Loucy (cell line): ENCODE results near the gene AP3B2.

ENCODE experiments used
- H2AFZ ChIP-seq: fragments of 200-600 bp; sonication (generic); 2 replicates; pipeline ENCODE4 v1.6.0; 2016; ENCODE audit warnings: antibody characterized with exemption, mild to moderate bottlenecking, low read length, moderate library complexity
- H3F3A ChIP-seq: fragments of 200-600 bp; 2 replicates; pipeline ENCODE4 v1.6.0; 2016; ENCODE audit warnings: antibody characterized with exemption, low read depth, mild to moderate bottlenecking
- H3K27me3 ChIP-seq: fragments of 200-600 bp; sonication (generic); 2 replicates; pipeline ENCODE4 v1.6.1; 2014; ENCODE audit warnings: low read length, mild to moderate bottlenecking; ENCODE audit not compliant: insufficient read depth, poor library complexity, severe bottlenecking
- H3K36me3 ChIP-seq: fragments of 200-600 bp; sonication (generic); 2 replicates; pipeline ENCODE4 v1.6.1; 2016; ENCODE audit warnings: low read length; ENCODE audit not compliant: insufficient read depth
- H3K4me1 ChIP-seq: fragments of 200-600 bp; sonication (generic); 2 replicates; pipeline ENCODE4 v1.5.1; 2014; ENCODE audit warnings: low read length, mild to moderate bottlenecking; ENCODE audit not compliant: insufficient read depth, poor library complexity, severe bottlenecking
- H3K4me2 ChIP-seq: fragments of 200-600 bp; sonication (generic); 2 replicates; pipeline ENCODE4 v1.6.0; 2014; ENCODE audit warnings: antibody characterized with exemption, low read length, low read depth, mild to moderate bottlenecking; ENCODE audit not compliant: poor library complexity, severe bottlenecking
- H3K4me3 ChIP-seq: fragments of 200-600 bp; sonication (generic); 2 replicates; pipeline ENCODE4 v1.5.1; 2014; ENCODE audit warnings: low read length, mild to moderate bottlenecking, mixed read lengths; ENCODE audit not compliant: poor library complexity, severe bottlenecking
- H3K79me2 ChIP-seq: fragments of 200-600 bp; sonication (generic); 2 replicates; pipeline ENCODE4 v1.6.1; 2014; ENCODE audit warnings: low read length; ENCODE audit not compliant: insufficient read depth
- H3K9ac ChIP-seq: fragments of 200-600 bp; sonication (generic); 2 replicates; pipeline ENCODE4 v1.6.0; 2014; ENCODE audit warnings: mild to moderate bottlenecking, low read depth, low read length, moderate library complexity; ENCODE audit not compliant: poor library complexity, severe bottlenecking
- H3K9me2 ChIP-seq: fragments of 200-600 bp; sonication (generic); replicated peaks from 2 replicates; pipeline ENCODE4 v1.6.1; 2016; ENCODE audit warnings: low read depth, low read length, mixed read lengths
- H3K9me3 ChIP-seq: fragments of 200-600 bp; sonication (generic); 2 replicates; pipeline ENCODE4 v1.6.1; 2014; ENCODE audit warnings: mild to moderate bottlenecking, antibody characterized with exemption, low read length, low read depth; ENCODE audit not compliant: insufficient read depth
- H4K20me1 ChIP-seq: fragments of 200-600 bp; sonication (generic); 2 replicates; pipeline ENCODE4 v1.6.0; 2014; ENCODE audit warnings: antibody characterized with exemption, low read length, mild to moderate bottlenecking; ENCODE audit not compliant: insufficient read depth, poor library complexity, severe bottlenecking
- EZH2phosphoT487 ChIP-seq: fragments of 200-600 bp; IDR thresholded peaks from 2 replicates; pipeline ENCODE4 v1.6.1; 2018; ENCODE audit warnings: antibody characterized with exemption, mild to moderate bottlenecking, moderate library complexity, borderline replicate concordance
- TF ChIP-seq, protein P1 (sequence below): fragments of 200-600 bp; sonication (generic); conservative IDR thresholded peaks from 2 replicates; pipeline ENCODE4 v1.5.1; 2014; ENCODE audit warnings: mild to moderate bottlenecking, antibody characterized with exemption, low read length

AP3B2 gene

DNA sequence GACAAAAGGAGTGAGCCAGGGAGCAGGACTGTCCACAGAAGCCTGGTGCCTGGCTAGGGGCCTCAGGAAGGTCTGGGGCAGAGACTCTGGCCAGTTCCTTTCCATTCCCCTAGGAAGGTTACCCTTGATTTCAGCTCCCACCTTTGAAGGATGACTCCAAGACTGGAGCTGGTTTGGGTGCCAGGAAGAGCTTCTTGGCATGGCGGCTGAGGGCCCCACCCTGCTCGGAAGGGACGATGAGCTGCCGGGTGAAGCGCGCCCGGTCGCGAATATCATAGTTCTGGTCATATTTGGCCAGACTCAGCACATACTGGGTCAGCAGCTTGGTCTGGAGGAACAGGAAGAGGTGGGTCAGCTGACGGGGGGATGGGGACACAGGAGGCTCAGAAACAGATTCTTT is 43.1 kb downstream of the AP3B2 start:
- peaks cover 2% of the 10 kb centered on the region; the same call in 1 of the 2 replicates for H3K9me3 ChIP-seq
- no peaks in the 10 kb centered on the region for H3K27me3 ChIP-seq
- no peaks in the 10 kb centered on the region for H3K9me2 ChIP-seq
- TF ChIP-seq EZH2phosphoT487: no peak
- TF ChIP-seq, protein P1, sequence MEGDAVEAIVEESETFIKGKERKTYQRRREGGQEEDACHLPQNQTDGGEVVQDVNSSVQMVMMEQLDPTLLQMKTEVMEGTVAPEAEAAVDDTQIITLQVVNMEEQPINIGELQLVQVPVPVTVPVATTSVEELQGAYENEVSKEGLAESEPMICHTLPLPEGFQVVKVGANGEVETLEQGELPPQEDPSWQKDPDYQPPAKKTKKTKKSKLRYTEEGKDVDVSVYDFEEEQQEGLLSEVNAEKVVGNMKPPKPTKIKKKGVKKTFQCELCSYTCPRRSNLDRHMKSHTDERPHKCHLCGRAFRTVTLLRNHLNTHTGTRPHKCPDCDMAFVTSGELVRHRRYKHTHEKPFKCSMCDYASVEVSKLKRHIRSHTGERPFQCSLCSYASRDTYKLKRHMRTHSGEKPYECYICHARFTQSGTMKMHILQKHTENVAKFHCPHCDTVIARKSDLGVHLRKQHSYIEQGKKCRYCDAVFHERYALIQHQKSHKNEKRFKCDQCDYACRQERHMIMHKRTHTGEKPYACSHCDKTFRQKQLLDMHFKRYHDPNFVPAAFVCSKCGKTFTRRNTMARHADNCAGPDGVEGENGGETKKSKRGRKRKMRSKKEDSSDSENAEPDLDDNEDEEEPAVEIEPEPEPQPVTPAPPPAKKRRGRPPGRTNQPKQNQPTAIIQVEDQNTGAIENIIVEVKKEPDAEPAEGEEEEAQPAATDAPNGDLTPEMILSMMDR: no peak
- no peaks in the 10 kb centered on the region for H4K20me1 ChIP-seq
- H3K79me2 ChIP-seq: no peaks in the 10 kb centered on the region
- no peak overlapping the region for H2AFZ ChIP-seq
- H3K36me3 ChIP-seq: no peaks in the 10 kb centered on the region
- H3K4me3 ChIP-seq: no peak overlapping the region
- no peak overlapping the region for H3K4me2 ChIP-seq
- H3K4me1 ChIP-seq: no peaks in the 10 kb centered on the region
- no peaks in the 10 kb centered on the region for H3F3A ChIP-seq
- no peak overlapping the region for H3K9ac ChIP-seq

DNA sequence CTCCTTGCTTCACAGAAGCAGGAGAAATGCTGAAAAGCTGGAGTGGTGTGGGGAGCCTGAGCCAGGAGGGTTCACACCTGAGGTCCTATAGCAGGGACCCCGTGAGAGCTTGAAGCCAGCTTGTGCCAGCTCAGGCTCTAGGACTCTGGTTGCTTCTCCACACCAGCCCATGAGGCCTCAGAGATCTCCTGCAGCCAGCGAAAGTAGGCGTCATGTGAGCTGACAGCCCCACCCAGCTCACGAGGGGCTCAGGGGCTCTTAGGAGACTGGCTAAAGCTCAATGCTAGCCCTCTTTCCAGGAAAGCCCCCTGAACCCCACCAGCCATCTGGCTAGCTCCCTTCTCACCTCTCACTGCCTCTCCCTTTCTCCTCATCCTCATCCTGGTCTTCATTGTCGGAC is 45.7 kb downstream of the AP3B2 start:
- no peaks in the 10 kb centered on the region for H3F3A ChIP-seq
- no peaks in the 10 kb centered on the region for H4K20me1 ChIP-seq
- peaks cover 2% of the 10 kb centered on the region; the same call in 1 of the 2 replicates for H3K9me3 ChIP-seq
- H3K36me3 ChIP-seq: no peaks in the 10 kb centered on the region
- H3K4me3 ChIP-seq: no peak overlapping the region
- H2AFZ ChIP-seq: no peak overlapping the region
- H3K79me2 ChIP-seq: no peaks in the 10 kb centered on the region
- H3K4me2 ChIP-seq: no peak overlapping the region
- H3K9me2 ChIP-seq: no peaks in the 10 kb centered on the region
- H3K27me3 ChIP-seq: no peaks in the 10 kb centered on the region
- no peaks in the 10 kb centered on the region for H3K4me1 ChIP-seq
- TF ChIP-seq, protein P1: no peak
- TF ChIP-seq EZH2phosphoT487: no peak
- H3K9ac ChIP-seq: no peak overlapping the region

DNA sequence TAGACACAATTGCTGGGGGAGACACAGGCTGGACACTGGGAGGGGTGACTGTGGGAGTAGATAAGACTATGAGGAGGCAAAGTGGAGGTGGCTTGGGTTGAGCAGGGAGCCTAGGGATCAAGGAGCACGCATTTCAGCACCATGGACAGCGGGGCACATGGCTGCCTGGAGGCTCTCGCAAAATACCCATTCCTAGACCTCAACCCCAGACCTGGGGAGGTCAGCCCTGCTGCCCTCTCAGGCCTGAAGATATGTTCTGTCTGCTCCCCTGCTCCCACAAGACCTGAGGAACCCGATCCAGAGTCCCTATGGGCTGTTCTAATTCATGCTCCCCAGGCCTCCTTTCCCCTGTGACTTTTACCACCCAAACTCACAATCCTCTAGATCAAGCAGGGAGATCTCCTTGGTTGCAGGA is 46.5 kb downstream of the AP3B2 start:
- Histone ChIP-seq H2AFZ (no peak overlapping the region), H4K20me1 (no peaks in the 10 kb centered on the region), H3K9me3 (no peaks in the 10 kb centered on the region), H3K4me1 (no peaks in the 10 kb centered on the region), H3K27me3 (no peaks in the 10 kb centered on the region), H3K36me3 (no peaks in the 10 kb centered on the region), H3K9ac (no peak overlapping the region), H3K9me2 (no peaks in the 10 kb centered on the region), H3F3A (no peaks in the 10 kb centered on the region), H3K4me3 (no peak overlapping the region), H3K4me2 (no peak overlapping the region), H3K79me2 (no peaks in the 10 kb centered on the region)
- TF ChIP-seq EZH2phosphoT487: no peak
- TF ChIP-seq, protein P1: no peak
